Kidney epithelial cell (primary cell): ENCODE data around the gene EIF2B2. TPM values are rescaled to one million over a fixed set of nuclear protein-coding genes. Genes with fewer than 3 reads are reported as not detected.

ENCODE experiments used
- DNase-seq: peaks from one replicate; pipeline ENCODE4 v3.0.0-alpha.2; 2010; ENCODE audit warnings: low read depth
- H3K27me3 ChIP-seq: 2 replicates; pipeline ENCODE4 v1.6.0; 2011; ENCODE audit warnings: low read length; ENCODE audit not compliant: control insufficient read depth, insufficient read depth
- H3K36me3 ChIP-seq: 2 replicates; pipeline ENCODE4 v1.5.1; 2011; ENCODE audit warnings: low read length; ENCODE audit not compliant: control insufficient read depth, insufficient read depth
- H3K4me3 ChIP-seq: 2 replicates; pipeline ENCODE4 v1.5.1; 2011; ENCODE audit warnings: low read depth, mild to moderate bottlenecking, control low read depth, low read length
- total RNA-seq: library from RNA; depleted of rRNA; stranded (reverse); fragments of >200 nt; gene quantifications from 2 replicates; pipeline ENCODE4 v1.2.3, GENCODE V29; 2015
- TF ChIP-seq, protein P1 (sequence below): IDR thresholded peaks from 2 replicates; pipeline ENCODE4 v1.5.1; 2011; ENCODE audit warnings: mild to moderate bottlenecking, moderate library complexity, low read length, control low read depth, inconsistent platforms; ENCODE audit not compliant: insufficient read depth, poor library complexity, severe bottlenecking

Gene EIF2B2
- total RNA-seq: 63.9 and 78.6 TPM in 2 replicates

GRCh38 chr14:75002392-75003249 is at the start of gene EIF2B2:
Gene EIF2B2, plus strand, starts transcription at chr14:75002921. Its CDS starts 70 bp downstream, at chr14:75002991.
- Histone ChIP-seq H3K4me3 (peak within 1 kb of the TSS; percentile 86), H3K27me3 (no peaks in the 10 kb centered on the region), H3K36me3 (no peaks in the 10 kb centered on the region)
- TF ChIP-seq, protein P1, sequence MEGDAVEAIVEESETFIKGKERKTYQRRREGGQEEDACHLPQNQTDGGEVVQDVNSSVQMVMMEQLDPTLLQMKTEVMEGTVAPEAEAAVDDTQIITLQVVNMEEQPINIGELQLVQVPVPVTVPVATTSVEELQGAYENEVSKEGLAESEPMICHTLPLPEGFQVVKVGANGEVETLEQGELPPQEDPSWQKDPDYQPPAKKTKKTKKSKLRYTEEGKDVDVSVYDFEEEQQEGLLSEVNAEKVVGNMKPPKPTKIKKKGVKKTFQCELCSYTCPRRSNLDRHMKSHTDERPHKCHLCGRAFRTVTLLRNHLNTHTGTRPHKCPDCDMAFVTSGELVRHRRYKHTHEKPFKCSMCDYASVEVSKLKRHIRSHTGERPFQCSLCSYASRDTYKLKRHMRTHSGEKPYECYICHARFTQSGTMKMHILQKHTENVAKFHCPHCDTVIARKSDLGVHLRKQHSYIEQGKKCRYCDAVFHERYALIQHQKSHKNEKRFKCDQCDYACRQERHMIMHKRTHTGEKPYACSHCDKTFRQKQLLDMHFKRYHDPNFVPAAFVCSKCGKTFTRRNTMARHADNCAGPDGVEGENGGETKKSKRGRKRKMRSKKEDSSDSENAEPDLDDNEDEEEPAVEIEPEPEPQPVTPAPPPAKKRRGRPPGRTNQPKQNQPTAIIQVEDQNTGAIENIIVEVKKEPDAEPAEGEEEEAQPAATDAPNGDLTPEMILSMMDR: peak; percentile 3
- peak; percentile 84 for DNase-seq

GRCh38 chr14:74953686-74954085 is 49.0 kb upstream of the EIF2B2 start:
- H3K36me3 ChIP-seq: no peaks in the 10 kb centered on the region
- H3K27me3 ChIP-seq: peaks cover 8% of the 10 kb centered on the region
- no peak overlapping the region for H3K4me3 ChIP-seq
- no peak for DNase-seq
- TF ChIP-seq, protein P1: no peak

DNA sequence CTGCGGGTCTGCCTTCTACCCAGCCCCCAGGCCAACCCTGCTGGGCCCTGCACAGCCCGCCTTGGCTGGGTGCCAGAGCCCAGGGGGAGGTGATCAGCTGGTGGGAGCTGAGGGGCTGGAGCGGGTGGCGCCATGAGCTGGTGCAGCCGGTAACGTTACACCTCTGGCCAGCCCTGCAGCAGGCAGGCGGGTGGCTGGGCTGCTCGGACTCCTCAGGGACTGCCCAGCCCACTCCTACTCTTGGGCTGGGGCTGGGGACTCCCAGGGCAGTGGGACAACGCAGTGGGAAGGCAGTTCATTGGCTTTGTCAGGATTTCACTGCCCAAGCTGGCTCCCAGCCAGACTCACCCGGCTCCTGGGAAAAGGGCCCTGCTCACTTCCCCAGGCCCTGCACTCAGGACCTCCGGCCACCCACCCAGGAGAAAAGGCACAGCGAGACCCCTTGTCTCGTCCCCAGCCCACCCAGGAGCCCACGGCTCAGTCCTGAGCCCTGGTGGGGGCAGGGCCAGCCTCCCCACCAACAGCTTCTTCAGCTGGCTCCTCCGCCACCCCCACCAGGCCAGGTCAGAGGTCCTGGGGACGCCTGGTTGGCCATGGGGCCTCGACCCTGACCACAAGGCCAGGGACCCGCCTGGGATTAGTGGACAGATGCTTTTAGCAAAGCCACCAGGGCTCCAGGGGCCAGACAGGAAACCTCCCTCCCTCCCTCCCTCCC is 48.3 kb upstream of the EIF2B2 start:
- Histone ChIP-seq H3K36me3 (no peaks in the 10 kb centered on the region), H3K4me3 (peak overlapping the region; percentile 38), H3K27me3 (peaks cover 8% of the 10 kb centered on the region)
- TF ChIP-seq, protein P1: no peak
- no peak for DNase-seq

GRCh38 chr14:74954947-74955228 is 47.8 kb upstream of the EIF2B2 start:
- Histone ChIP-seq H3K36me3 (no peaks in the 10 kb centered on the region), H3K27me3 (peaks cover 8% of the 10 kb centered on the region), H3K4me3 (peak overlapping the region; percentile 38)
- TF ChIP-seq, protein P1: no peak
- DNase-seq: no peak

DNA sequence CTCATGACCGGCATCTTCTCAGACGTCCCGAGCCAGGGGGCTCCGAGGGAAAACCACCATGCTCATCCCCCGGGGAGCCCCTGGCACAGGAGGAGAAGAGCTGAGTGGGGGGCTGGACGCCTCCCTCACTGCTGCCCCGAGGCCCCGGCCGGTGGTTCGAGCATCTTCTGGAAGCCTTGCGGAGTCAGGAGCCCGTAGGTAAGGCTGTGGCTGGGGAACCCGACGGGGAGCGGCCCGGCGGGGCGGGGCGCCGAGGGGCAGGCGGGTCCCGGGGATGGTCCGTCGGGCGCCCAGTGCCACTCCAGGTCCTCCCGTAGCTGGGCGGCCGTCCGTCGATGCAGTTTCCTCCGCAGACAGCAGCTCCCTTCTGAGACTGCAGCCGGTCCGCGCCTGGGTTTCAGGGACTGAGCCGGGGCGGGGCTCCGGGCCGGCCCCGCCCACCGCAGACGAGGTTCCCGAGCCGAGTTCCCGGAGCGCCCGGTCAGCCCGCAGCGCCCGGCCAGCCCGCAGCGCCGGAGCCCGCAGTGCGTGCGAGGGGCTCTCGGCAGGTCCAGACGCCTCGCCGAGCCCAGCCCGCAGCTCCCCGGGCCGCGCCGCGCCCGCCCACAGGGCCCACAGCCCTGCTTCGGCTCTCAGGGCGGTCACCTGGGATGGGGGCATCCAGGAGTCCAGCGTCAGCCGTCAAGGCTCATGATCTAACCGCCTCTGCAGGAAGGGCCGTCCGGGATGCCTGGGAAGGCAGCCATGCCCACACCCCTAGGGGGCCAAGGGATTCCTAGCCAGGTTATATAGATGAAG is 47.3 kb upstream of the EIF2B2 start, which contains the start of gene PGF:
Gene PGF (minus strand): TSS at position 369 of the 798 bp plus-strand sequence. CDS start 355 bp downstream, at position 14.
- DNase-seq: no peak
- TF ChIP-seq, protein P1: no peak

More for the DNA sequence above, 47.3 kb upstream of the EIF2B2 start, which contains the start of gene PGF:
- Histone ChIP-seq H3K27me3 (peaks cover 8% of the 10 kb centered on the region), H3K36me3 (no peaks in the 10 kb centered on the region), H3K4me3 (peak within 1 kb of the TSS; percentile 38)
